ENCODE measurements around the gene ITGA7.

ITGA7 gene

DNA sequence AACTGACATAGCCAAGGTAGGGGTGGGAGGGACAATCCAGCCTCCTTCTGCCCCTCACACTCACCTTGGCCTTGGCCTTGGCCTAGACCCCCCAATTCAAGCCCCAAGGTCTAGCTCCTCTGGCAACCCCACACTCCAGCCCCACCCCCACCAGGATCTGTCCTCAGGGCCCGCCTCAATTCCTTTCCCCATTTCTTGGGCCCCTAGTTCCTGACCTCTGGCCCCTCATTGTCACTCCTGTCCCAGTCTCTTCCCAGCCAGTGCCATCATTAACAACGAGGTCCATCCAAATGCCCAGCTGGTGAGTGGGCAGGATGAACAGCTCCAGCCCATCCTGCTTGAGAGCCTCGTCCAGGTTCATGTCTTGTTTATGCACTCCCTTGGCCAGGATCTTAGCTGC is 28.4 kb upstream of the ITGA7 start:
- no peak for DNase-seq

DNA sequence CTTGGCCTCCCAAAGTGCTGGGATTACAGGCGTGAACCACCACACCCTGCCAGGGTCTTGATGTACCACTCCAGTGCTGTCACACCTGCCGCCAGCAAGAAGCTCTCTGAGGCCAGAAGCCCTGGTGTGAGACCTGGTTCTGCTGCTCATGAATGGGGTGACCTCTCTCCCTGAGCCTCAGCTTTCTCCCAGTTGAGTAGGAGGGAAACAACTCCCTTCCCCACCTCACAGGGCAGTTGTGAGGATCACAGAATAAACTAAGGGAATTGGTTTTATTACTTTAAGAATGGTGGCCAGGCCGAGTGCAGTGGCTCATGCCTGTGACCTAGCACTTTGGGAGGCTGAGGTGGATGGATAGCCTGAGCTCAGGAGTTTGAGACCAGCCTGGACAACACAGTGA is 26.9 kb upstream of the ITGA7 start:
- no peak for DNase-seq

DNA sequence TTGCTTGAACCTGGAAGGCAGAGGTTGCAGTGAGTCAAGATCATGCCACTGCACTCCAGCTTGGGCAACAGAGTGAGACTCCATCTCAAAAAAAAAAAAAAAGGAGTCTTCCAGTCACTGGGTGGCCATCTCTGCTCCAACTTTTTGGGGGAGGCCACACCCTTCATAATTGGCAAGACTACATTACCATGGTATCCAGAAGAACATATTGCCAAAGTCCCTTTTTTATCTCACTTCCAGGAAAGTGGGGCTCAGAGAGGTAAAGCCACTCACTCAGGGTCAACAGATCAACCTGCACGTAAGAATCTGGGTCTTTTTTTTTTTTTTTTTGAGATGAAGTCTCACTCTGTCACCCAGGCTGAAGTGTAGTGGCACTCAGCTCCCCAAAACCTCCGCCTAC is 26.2 kb upstream of the ITGA7 start:
- no peak for DNase-seq

DNA sequence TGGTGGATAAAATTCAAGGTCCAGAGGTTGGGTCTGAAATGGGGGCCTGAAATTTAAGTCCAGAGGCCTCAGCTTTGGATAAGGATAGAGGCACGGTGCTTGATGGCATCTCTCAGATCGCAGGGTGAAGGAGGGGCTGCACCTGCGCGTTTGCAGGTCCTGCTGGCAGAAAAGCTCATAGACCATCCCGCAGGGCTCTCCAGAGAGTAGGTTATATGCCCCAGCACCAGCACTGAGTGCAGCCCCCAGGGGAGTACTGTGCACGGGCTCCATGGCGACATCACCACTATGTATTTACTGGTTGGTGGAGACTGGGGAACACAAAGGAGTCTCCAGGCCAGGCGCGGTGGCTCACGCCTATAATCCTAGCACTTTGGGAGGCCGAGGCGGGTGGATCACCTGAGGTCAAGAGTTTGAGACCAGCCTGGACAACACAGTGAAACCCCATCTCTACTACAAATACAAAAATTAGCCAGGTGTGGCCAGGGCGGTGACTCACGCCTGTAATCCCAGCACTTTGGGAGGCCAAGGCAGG is 25.4 kb upstream of the ITGA7 start:
- no peak for DNase-seq

- DNase-seq, result no peak
These were observed 24.6 kb upstream of the ITGA7 start for GRCh38 chr12:55732288-55732687.

GRCh38 chr12:55729819-55730818 is 22.4 kb upstream of the ITGA7 start:
- DNase-seq, result peak in 12 of 14 donors; percentile 40 to 82 (median 68)

DNA sequence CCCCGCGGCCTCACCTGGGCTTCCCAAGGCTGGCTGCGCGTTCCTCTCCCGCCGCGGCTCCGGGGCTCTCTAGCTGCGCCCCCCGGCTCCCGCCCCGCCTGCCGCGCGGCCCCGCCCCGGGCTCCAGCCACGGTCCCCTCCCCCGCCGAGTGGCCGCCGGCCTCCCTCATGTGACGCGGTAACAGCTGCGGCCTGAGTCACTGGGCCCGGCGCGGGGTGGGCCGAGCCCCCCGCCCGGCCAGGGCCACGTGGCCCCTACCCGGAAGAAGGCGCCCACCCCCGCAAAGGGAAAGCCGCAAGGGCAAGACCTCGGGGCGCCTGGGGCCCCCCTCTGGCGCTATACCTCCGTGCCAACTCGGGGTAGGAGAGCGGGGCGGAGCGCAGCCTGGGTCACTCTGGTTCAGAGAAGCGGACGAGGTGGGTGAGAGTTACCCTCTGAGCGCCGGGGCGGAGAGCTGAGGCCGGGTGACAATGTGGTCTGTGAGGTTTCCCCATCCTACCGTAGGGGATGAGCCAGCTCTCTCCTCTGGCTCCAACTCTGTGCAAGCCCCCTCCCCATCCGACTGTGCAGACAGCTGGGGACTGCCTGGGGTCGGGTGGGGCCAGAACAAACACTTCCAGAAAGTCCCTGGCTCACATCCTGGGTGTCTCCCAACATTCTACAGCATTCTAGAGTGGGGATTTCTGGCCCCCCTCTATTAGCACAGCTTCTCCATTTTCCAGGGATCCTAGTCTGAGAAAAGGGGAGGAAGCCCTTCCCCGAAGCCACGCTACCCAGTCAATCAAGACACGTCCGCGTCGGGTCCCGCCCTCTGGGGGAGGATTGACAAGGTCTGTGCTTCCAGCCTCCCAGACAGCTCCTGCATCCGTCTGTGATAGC is 21.5 kb upstream of the ITGA7 start, which contains the start of gene CD63:
Gene CD63 (minus strand): TSS at position 71 of the 880 bp plus-strand sequence. CDS start 668 bp downstream, outside the sequence.
- peak; percentile 54 to 96 (median 86) for DNase-seq

- DNase-seq, result peak in 12 of 14 donors; percentile 28 to 80 (median 62)
These were observed 20.7 kb upstream of the ITGA7 start for GRCh38 chr12:55728186-55728938.

GRCh38 chr12:55727643-55728185 is 20.0 kb upstream of the ITGA7 start:
- peak in 9 of 14 donors; percentile 28 to 76 (median 56) for DNase-seq

DNA sequence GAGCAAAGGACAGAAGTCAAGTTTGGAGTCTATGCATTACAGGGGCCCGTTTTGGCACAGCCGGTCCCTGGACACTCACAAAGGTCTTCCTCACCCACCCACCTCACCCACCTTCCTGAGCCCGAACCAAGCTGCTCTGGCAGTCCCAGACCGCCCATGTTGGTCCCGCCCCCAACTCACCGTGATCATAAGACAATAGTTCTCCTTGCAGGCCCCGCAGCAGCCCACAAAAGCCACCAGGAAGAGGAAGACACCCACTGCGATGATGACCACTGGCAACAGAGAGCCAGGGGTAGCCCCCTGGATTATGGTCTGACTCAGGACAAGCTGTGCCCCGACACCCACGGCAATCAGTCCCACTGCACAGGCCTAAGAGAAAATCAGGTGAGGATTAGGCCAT is 19.3 kb upstream of the ITGA7 start:
- peak in 1 of 14 donors; percentile 12 for DNase-seq

GRCh38 chr12:55725556-55725955 is 17.9 kb upstream of the ITGA7 start:
- no peak for DNase-seq

GRCh38 chr12:55724940-55725309 is 17.2 kb upstream of the ITGA7 start:
- no peak for DNase-seq

GRCh38 chr12:55724226-55724939 is 16.7 kb upstream of the ITGA7 start:
- peak in 10 of 14 donors; percentile 16 to 60 (median 36) for DNase-seq

- DNase-seq, result no peak
These were observed 16.0 kb upstream of the ITGA7 start for GRCh38 chr12:55723516-55724225.

- no peak for DNase-seq
These were observed 15.2 kb upstream of the ITGA7 start for GRCh38 chr12:55722948-55723347.

DNA sequence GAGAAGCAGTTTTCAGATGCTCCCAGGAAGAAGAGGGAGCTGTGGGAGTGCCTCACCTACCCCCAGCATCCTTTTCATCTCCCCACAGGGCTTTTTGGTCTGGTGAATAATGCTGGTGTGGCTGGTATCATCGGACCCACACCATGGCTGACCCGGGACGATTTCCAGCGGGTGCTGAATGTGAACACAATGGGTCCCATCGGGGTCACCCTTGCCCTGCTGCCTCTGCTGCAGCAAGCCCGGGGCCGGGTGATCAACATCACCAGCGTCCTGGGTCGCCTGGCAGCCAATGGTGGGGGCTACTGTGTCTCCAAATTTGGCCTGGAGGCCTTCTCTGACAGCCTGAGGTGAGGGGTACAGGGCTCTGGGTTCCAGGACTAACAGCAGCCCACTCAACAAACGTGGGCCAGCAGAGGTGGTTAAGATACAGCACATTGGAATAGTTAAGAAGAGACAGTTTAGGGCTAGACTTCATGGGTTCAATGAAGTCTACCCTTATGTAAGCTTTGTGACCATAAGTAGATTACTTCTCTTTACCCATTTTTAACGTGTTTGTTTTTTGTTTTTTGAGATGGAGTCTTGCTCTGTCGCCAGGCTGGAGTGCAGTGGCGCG is 14.0 kb upstream of the ITGA7 start:
- no peak for DNase-seq

GRCh38 chr12:55720894-55721444 is 13.3 kb upstream of the ITGA7 start:
- peak in 10 of 14 donors; percentile 35 to 88 (median 61) for DNase-seq

GRCh38 chr12:55720071-55720564 is 12.4 kb upstream of the ITGA7 start, which contains the start of gene RDH5:
TSS of gene RDH5 (plus strand) at chr12:55720393. CDS start at chr12:55721185, 792 bp downstream.
- DNase-seq, result peak in 8 of 14 donors; percentile 26 to 72 (median 40)

DNA sequence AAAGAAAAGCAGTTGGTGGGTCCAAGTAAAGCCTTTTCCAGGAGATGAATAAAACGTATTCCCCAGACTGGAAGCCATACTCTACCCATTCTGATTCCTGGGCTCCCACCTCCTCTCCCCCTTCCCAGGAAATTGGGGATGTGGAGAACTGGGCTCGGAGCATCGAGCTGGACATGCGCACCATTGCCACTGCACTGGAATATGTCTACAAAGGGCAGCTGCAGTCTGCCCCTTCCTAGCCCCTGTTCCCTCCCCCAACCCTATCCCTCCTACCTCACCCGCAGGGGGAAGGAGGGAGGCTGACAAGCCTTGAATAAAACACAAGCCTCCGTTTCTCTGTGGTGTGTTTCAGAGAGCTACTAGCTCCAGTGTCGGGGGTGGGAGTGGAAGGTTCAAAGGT is 11.7 kb upstream of the ITGA7 start:
- DNase-seq, result no peak
